GM10266 (cell line): Measurements from ENCODE around the gene CCT3.

Source experiments
- DNase-seq: peaks from one replicate; pipeline ENCODE4 v3.0.0; 2012; ENCODE audit errors: extremely low spot score
- TF ChIP-seq, protein P1 (sequence below): IDR thresholded peaks from 2 replicates; pipeline ENCODE4 v1.5.1; 2012; ENCODE audit warnings: mild to moderate bottlenecking, low read depth; ENCODE audit not compliant: control insufficient read depth, insufficient read depth; ENCODE audit errors: missing control alignments

CCT3 gene

GRCh38 chr1:156368157-156368658 lies 30.1 kb upstream of the CCT3 start:
- no peak for DNase-seq
- TF ChIP-seq, protein P1, sequence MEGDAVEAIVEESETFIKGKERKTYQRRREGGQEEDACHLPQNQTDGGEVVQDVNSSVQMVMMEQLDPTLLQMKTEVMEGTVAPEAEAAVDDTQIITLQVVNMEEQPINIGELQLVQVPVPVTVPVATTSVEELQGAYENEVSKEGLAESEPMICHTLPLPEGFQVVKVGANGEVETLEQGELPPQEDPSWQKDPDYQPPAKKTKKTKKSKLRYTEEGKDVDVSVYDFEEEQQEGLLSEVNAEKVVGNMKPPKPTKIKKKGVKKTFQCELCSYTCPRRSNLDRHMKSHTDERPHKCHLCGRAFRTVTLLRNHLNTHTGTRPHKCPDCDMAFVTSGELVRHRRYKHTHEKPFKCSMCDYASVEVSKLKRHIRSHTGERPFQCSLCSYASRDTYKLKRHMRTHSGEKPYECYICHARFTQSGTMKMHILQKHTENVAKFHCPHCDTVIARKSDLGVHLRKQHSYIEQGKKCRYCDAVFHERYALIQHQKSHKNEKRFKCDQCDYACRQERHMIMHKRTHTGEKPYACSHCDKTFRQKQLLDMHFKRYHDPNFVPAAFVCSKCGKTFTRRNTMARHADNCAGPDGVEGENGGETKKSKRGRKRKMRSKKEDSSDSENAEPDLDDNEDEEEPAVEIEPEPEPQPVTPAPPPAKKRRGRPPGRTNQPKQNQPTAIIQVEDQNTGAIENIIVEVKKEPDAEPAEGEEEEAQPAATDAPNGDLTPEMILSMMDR, result no peak

- TF ChIP-seq, protein P1, result no peak
- DNase-seq, result no peak
Observed at GRCh38 chr1:156367383-156368156, 29.5 kb upstream of the CCT3 start.

DNA sequence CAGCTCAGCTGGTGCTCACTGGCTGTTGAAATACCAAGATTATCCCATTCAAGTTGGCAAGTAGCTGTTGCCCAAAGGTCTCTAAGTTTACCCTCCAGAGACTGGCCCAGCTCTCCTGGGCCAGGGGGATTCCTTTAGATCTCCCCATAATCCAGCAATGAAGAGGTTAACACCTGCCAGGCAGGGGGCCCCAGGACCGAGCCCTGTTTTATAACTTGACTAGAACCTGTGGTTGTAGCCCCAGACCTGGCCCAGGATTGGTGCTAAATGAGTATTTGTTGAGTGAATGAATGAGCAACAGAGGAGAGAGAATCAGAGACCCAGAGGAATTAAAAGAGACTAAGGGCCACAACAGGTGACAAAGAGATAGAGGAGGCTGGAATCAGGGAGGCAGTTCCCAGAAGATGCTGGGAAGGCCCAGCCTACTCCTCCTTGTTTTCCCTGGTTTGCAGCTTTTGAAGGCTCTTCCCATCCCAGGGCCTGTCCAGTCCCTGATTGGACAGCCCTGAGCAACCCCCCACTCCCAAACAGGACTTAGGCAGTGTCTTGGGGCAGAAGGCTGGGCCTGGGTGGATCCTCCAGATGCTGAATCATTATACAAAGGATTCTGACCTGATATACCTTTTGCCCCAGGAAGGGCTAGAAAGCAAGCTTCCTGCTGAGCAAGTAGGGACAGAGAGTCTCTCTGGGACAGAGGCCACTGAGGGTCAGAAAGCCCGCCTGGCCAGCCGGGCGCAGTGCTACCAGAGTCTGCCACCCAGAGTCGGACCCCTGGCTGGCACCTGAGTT lies 28.5 kb upstream of the CCT3 start:
- no peak for DNase-seq
- TF ChIP-seq, protein P1, result no peak

GRCh38 chr1:156365754-156366153 lies 27.7 kb upstream of the CCT3 start:
- no peak for DNase-seq
- TF ChIP-seq, protein P1, result no peak

- DNase-seq, result no peak
- TF ChIP-seq, protein P1, result no peak
Observed at GRCh38 chr1:156360534-156360933, 22.4 kb upstream of the CCT3 start.

DNA sequence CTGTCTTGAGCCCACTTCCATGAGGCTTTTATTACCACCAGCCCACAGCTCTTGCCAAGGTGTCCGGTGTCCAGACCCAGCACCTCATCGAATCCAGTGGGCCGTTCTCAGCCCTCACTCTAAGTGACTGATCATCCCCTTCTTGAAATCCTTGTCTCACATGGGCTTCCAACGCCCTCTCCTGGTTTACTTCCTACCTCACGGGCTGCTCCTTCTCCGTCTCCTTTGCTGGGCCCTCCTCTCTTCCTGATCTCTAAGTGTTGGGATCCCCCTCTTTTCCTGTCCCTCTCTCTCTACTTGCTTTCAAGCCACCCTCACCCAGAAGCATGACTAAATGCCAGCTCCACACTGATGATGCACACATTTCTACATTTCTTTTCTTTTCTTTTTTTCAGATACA lies 21.9 kb upstream of the CCT3 start:
- TF ChIP-seq, protein P1, result peak; percentile 11
- no peak for DNase-seq

GRCh38 chr1:156359249-156359648 lies 21.2 kb upstream of the CCT3 start:
- TF ChIP-seq, protein P1, result no peak
- DNase-seq, result no peak
